HepG2 (cell line): ENCODE measurements around the gene KRTCAP3. TPM values are rescaled to one million over a fixed set of nuclear protein-coding genes. Genes with fewer than 3 reads are reported as not detected.

Experiments
- HNF1A ChIP-seq, 2 experiments: sonication (generic) in 1 of 2; formaldehyde crosslinking in 1 of 2; IDR thresholded peaks; 2 replicates each; pipeline versions ENCODE4 v1.4.0 to v1.6.1; 2016 to 2020; ENCODE audit warnings: borderline replicate concordance in 1 of 2, low read depth in 1 of 2, mild to moderate bottlenecking in 1 of 2, missing genetic modification reagents in 1 of 2
- MEIS1 ChIP-seq: sonication (generic); formaldehyde crosslinking; IDR thresholded peaks from 2 replicates; pipeline ENCODE4 v1.9.0; 2021; ENCODE audit warnings: mild to moderate bottlenecking, missing genetic modification reagents, moderate library complexity, borderline replicate concordance
- RARA ChIP-seq: IDR thresholded peaks from 2 replicates; pipeline ENCODE4 v1.6.1; 2016; ENCODE audit warnings: missing genetic modification reagents, missing compliant biosample characterization
- ZFX ChIP-seq: sonication (generic); formaldehyde crosslinking; IDR thresholded peaks from 2 replicates; pipeline ENCODE4 v1.4.0; 2020; ENCODE audit warnings: mild to moderate bottlenecking, low read depth, missing genetic modification reagents, moderate library complexity
- ZNF460 ChIP-seq: sonication (generic); formaldehyde crosslinking; IDR thresholded peaks from 2 replicates; pipeline ENCODE4 v1.5.1; 2020; ENCODE audit warnings: missing genetic modification reagents, mild to moderate bottlenecking, borderline replicate concordance
- ZNF609 ChIP-seq: sonication (generic); formaldehyde crosslinking; IDR thresholded peaks from 2 replicates; pipeline ENCODE4 v1.4.0; 2020; ENCODE audit warnings: mild to moderate bottlenecking, missing genetic modification reagents, borderline replicate concordance
- polyA plus RNA-seq, 8 experiments: library from polyadenylated mRNA; depleted of rRNA in 3 of 8; stranded (reverse) in 7 of 8; unstranded in 1 of 8; fragments of >200 nt; fragmentation: Illumina TruSeq in 4 of 8; extraction: Trizol in 4 of 8; gene quantifications; 2 replicates each; pipeline versions ENCODE4 v1.2.1 to v1.2.3, GENCODE V29; 2011 to 2016; ENCODE audit warnings: low read depth in 4 of 8, missing spikeins in 1 of 8, mixed read lengths in 1 of 8; ENCODE audit not compliant: insufficient read depth in 1 of 8
- total RNA-seq, 5 experiments: library from RNA; depleted of rRNA; stranded (reverse); fragments of >200 nt; fragmentation: Illumina TruSeq; extraction: Trizol; gene quantifications; 2 replicates each; pipeline ENCODE4 v1.2.3, GENCODE V29; 2016; ENCODE audit warnings: low read depth in 1 of 5

KRTCAP3 gene
- total and polyA plus RNA-seq, 2 of the 13 experiments (the other 11 are each of a cell fraction or from before 2014, with no cell fraction given): 2.1 to 4.5 TPM

GRCh38 chr2:27425039-27425438 is 17.1 kb upstream of the KRTCAP3 start (continued):
- 0 out of 2 replicates have a peak, but pooled peaks have one; percentile 18 for TF ChIP-seq ZNF609
- peak; percentile 89 for TF ChIP-seq HNF1A (IDR thresholded peaks at IDR 0.05; ENCODE audit: low read depth)
- TF ChIP-seq HNF1A (CRISPR knock-in tag; IDR thresholded peaks at IDR 0.05; ENCODE audit: borderline replicate concordance): peak; percentile 88
- TF ChIP-seq ZFX (CRISPR knock-in tag): peak; percentile 35; the same call in 1 of the 2 replicates
- peak; percentile 59 for TF ChIP-seq RARA
- peak; percentile 46; the same call in 1 of the 2 replicates for TF ChIP-seq ZNF460
- TF ChIP-seq MEIS1 (CRISPR knock-in tag): 0 out of 2 replicates have a peak, but pooled peaks have one; percentile 40
